ENCODE results near the gene SLC2A4RG.
A peak's percentile ranks its signal among the peaks of the same experiment; 100 is the strongest.

Gene SLC2A4RG

GRCh38 chr20:63699466-63700198, 39.9 kb upstream of the SLC2A4RG start:
- DNase-seq: no peak

GRCh38 chr20:63700199-63701050, 39.2 kb upstream of the SLC2A4RG start:
- DNase-seq: no peak

- no peak for DNase-seq
Observed at GRCh38 chr20:63701051-63701328, 38.6 kb upstream of the SLC2A4RG start.

GRCh38 chr20:63701329-63702035, 38.1 kb upstream of the SLC2A4RG start:
- DNase-seq: no peak

- no peak for DNase-seq
Observed at GRCh38 chr20:63702036-63702665, 37.4 kb upstream of the SLC2A4RG start.

- DNase-seq: no peak
Observed at GRCh38 chr20:63702751-63703470, 36.7 kb upstream of the SLC2A4RG start.

GRCh38 chr20:63703471-63703975, 36.1 kb upstream of the SLC2A4RG start:
- DNase-seq: no peak

- DNase-seq: no peak
Observed at GRCh38 chr20:63703976-63704748, 35.4 kb upstream of the SLC2A4RG start.

- DNase-seq: no peak
Observed at GRCh38 chr20:63704749-63705117, 34.8 kb upstream of the SLC2A4RG start.

- DNase-seq: no peak
Observed at GRCh38 chr20:63705232-63706026, 34.1 kb upstream of the SLC2A4RG start.

- DNase-seq: no peak
Observed at GRCh38 chr20:63706027-63706695, 33.4 kb upstream of the SLC2A4RG start.

- peak; percentile 39 for DNase-seq
Observed at GRCh38 chr20:63706852-63707557, 32.6 kb upstream of the SLC2A4RG start.

GRCh38 chr20:63707558-63708300, 31.8 kb upstream of the SLC2A4RG start, which contains the start of the genes ARFRP1 and ZGPAT:
TSS of gene ARFRP1 (minus strand) at chr20:63707976. CDS start at chr20:63707091, 885 bp downstream.
TSS of gene ZGPAT (plus strand) at chr20:63708039. CDS start at chr20:63708581, 542 bp downstream.
- peak; percentile 88 for DNase-seq

GRCh38 chr20:63708301-63709148, 31.1 kb upstream of the SLC2A4RG start:
- DNase-seq: no peak

- DNase-seq: no peak
Observed at GRCh38 chr20:63709149-63709527, 30.4 kb upstream of the SLC2A4RG start.

GRCh38 chr20:63711085-63711645, 28.4 kb upstream of the SLC2A4RG start:
- DNase-seq: no peak

- DNase-seq: no peak
Observed at GRCh38 chr20:63712191-63712590, 27.4 kb upstream of the SLC2A4RG start.
